A549 (cell line): Measurements from ENCODE around the gene LRRC36. TPM values are rescaled to one million over a fixed set of nuclear protein-coding genes. Genes with fewer than 3 reads are reported as not detected.
"Not testable (repeated sequence)": the region's sequence is repeated elsewhere in the genome, so short reads cannot be mapped to it uniquely, and the experiment has no call there.

Experiments
- ATAC-seq, 2 experiments: fragments of 200-7000 bp in 1 of 2; fragments of >200 bp in 1 of 2; cut with Nextera tagmentation in 1 of 2; cut with Tn5 transposase in 1 of 2; 3 replicates each; pipeline versions ENCODE4 v1.8.0 to v1.9.1; 2018 to 2020; ENCODE audit warnings: mild to moderate bottlenecking in 1 of 2, moderate library complexity in 1 of 2
- CTCF ChIA-PET: fragments of 300-600 bp; sonication (Branson Sonifier 250); formaldehyde crosslinking; extraction: SDS; loops from one replicate; lab custom pipeline; 2021; ENCODE audit warnings: antibody characterized with exemption, inconsistent platforms; lab: Yijun Ruan, JAX
- POLR2A ChIA-PET: fragments of 350-600 bp; formaldehyde crosslinking; extraction: SDS; loops from one replicate; lab custom pipeline; 2021; ENCODE audit warnings: antibody characterized with exemption, inconsistent platforms; lab: Yijun Ruan, JAX
- DNase-seq, 2 experiments: peaks; one replicate each; pipeline versions ENCODE4 v3.0.0 to v3.0.0-alpha.2; 2011 to 2016; ENCODE audit warnings: low read depth in 1 of 2, low spot score in 1 of 2
- FAIRE-seq: peaks from 2 replicates; lab custom pipeline; 2011; peaks lifted over from hg19 to GRCh38; lab: Jason Lieb, UNC
- H3K27ac ChIP-seq, 2 experiments: fragments of >200 bp; sonication (Bioruptor Twin); formaldehyde crosslinking; 3 replicates each; pipeline ENCODE4 v1.5.1; 2016 to 2017
- H3K4me1 ChIP-seq: fragments of >200 bp; sonication (Bioruptor Twin); formaldehyde crosslinking; 3 replicates; pipeline ENCODE4 v1.6.1; 2016
- H3K4me2 ChIP-seq: fragments of >200 bp; sonication (Bioruptor Twin); formaldehyde crosslinking; 3 replicates; pipeline ENCODE4 v1.6.1; 2016
- H3K4me3 ChIP-seq: fragments of >200 bp; sonication (Bioruptor Twin); formaldehyde crosslinking; 3 replicates; pipeline ENCODE4 v1.5.1; 2016
- H3K9me3 ChIP-seq: fragments of >200 bp; sonication (Bioruptor Twin); formaldehyde crosslinking; 3 replicates; pipeline ENCODE4 v1.6.1; 2016
- BCL3 ChIP-seq: fragments of >200 bp; sonication (Bioruptor Twin); formaldehyde crosslinking; IDR thresholded peaks from 3 replicates; pipeline ENCODE4 v1.6.1; 2016
- CBX2 ChIP-seq: fragments of 200-600 bp; sonication (generic); IDR thresholded peaks from 2 replicates; pipeline ENCODE4 v1.6.1; 2016; ENCODE audit warnings: low read depth, mild to moderate bottlenecking, borderline replicate concordance
- CEBPB ChIP-seq, 2 experiments: fragments of >200 bp in 1 of 2; sonication (Bioruptor Twin) in 1 of 2; formaldehyde crosslinking in 1 of 2; IDR thresholded peaks; 2 replicates each; pipeline ENCODE4 v1.6.1; 2012 to 2016
- CHD2 ChIP-seq: fragments of 150-350 bp; IDR thresholded peaks from 2 replicates; pipeline ENCODE4 v1.6.1; 2014; ENCODE audit warnings: low read length; ENCODE audit not compliant: partially characterized antibody
- CHD4 ChIP-seq: fragments of 200-600 bp; sonication (generic); IDR thresholded peaks from 2 replicates; pipeline ENCODE4 v1.6.1; 2016; ENCODE audit warnings: antibody characterized with exemption, mild to moderate bottlenecking, borderline replicate concordance
- CTCF ChIP-seq: fragments of >200 bp; sonication (Bioruptor Twin); formaldehyde crosslinking; IDR thresholded peaks from 3 replicates; pipeline ENCODE4 v1.5.1; 2016
- FOXS1 ChIP-seq: fragments of 250-450 bp; sonication (Bioruptor Pico); IDR thresholded peaks from 2 replicates; pipeline ENCODE4 v1.5.0; 2020; ENCODE audit warnings: mild to moderate bottlenecking, moderate library complexity
- HOXB13 ChIP-seq: fragments of 250-450 bp; sonication (Bioruptor Pico); IDR thresholded peaks from 2 replicates; pipeline ENCODE4 v1.5.0; 2020; ENCODE audit warnings: low read depth, mild to moderate bottlenecking, moderate library complexity
- KDM1A ChIP-seq: fragments of 200-600 bp; sonication (generic); IDR thresholded peaks from 2 replicates; pipeline ENCODE4 v1.6.1; 2016; ENCODE audit warnings: low read depth, mild to moderate bottlenecking
- MAX ChIP-seq: IDR thresholded peaks from 2 replicates; pipeline ENCODE4 v1.6.1; 2012
- MYC ChIP-seq: IDR thresholded peaks from 2 replicates; pipeline ENCODE4 v1.6.1; 2012; ENCODE audit warnings: mild to moderate bottlenecking, inconsistent platforms, low read length, improper control_type of control experiment, borderline replicate concordance
- NFE2L2 ChIP-seq: fragments of 150-350 bp; conservative IDR thresholded peaks from 2 replicates; pipeline ENCODE4 v1.6.1; 2014; ENCODE audit warnings: low read length
- RARB ChIP-seq: fragments of 250-450 bp; sonication (Bioruptor Pico); IDR thresholded peaks from 2 replicates; pipeline ENCODE4 v1.8.0; 2021; ENCODE audit warnings: mild to moderate bottlenecking, moderate library complexity
- RNF2 ChIP-seq: fragments of 200-600 bp; sonication (generic); IDR thresholded peaks from 2 replicates; pipeline ENCODE4 v1.6.1; 2016; ENCODE audit warnings: low read depth, mild to moderate bottlenecking, antibody characterized with exemption, moderate library complexity, borderline replicate concordance
- TP53 ChIP-seq: fragments of 250-450 bp; sonication (Bioruptor Pico); IDR thresholded peaks from 2 replicates; pipeline ENCODE4 v1.5.0; 2021; ENCODE audit warnings: mild to moderate bottlenecking, moderate library complexity
- ZNF302 ChIP-seq: fragments of 250-450 bp; sonication (Bioruptor Pico); IDR thresholded peaks from 2 replicates; pipeline ENCODE4 v1.9.0; 2021; ENCODE audit warnings: inconsistent platforms, mild to moderate bottlenecking, moderate library complexity
- ZSCAN20 ChIP-seq: fragments of 250-450 bp; sonication (Bioruptor Pico); IDR thresholded peaks from 2 replicates; pipeline ENCODE4 v1.8.0; 2022; ENCODE audit warnings: mild to moderate bottlenecking, moderate library complexity
- WGBS: methylation state at CpG from one replicate; pipeline ENCODE4 v1.1.6; 2017; ENCODE audit errors: missing lambda C conversion rate; 5-methylcytosine and 5-hydroxymethylcytosine counted together
- polyA plus RNA-seq, 4 experiments: library from polyadenylated mRNA; depleted of rRNA in 3 of 4; stranded (reverse); fragments of >200 nt; fragmentation: RNase III in 1 of 4; extraction: RNeasy Plus Mini Kit Qiagen cat#74134 plus additional on column Dnase treatment in 1 of 4; gene quantifications; 2 replicates in 3 of 4; 3 replicates in 1 of 4; pipeline ENCODE4 v1.2.3, GENCODE V29; 2011 to 2017
- TF ChIP-seq, protein P1 (sequence below): IDR thresholded peaks from 2 replicates; pipeline ENCODE4 v1.6.1; 2012
- TF ChIP-seq, protein P2 (sequence below): fragments of 250-450 bp; sonication (Bioruptor Pico); IDR thresholded peaks from 2 replicates; pipeline ENCODE4 v1.5.0; 2020; ENCODE audit warnings: low read depth, mild to moderate bottlenecking, moderate library complexity

LRRC36 gene
- polyA plus RNA-seq, 2 of the 4 experiments (the other 2 are of a cell fraction), result 0.48 to 0.57 TPM

DNA sequence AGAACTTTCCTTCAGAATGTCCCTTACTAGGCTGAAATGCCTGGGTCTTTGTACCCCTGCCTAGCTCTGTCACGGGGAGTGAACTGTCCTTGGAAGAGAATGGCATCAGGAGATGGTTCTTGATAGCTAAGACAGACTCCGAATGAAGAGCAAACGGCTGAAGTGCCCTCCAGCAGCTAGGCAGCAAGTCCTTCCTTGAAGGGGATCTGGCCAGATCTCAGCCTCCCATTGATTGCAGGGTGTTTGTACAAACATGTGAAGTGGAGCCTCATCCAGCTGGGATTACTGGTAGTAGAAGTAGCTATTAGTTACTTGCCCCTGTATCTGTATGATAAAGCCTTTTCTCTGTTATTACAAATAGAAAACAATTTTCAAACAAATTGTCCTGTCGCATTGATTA lies 30.9 kb downstream of the LRRC36 start (continued):
- TF ChIP-seq CTCF, result no peak

- H3K4me3 ChIP-seq, ATAC-seq, H3K4me2 ChIP-seq, H3K4me1 ChIP-seq, POLR2A ChIA-PET, DNase-seq, H3K27ac ChIP-seq, H3K9me3 ChIP-seq: not testable (repeated sequence)
- WGBS, result 84% methylated on average over 8 of the region's 8 CpGs
- CTCF ChIA-PET, result interaction anchor here (1.2 kb wide), 1 partner anchor 33 kb away, joined by 3 read pairs; the partner anchor contains the start of gene LRRC36
- peak; percentile 73 for FAIRE-seq
These were observed 33.1 kb downstream of the LRRC36 start for GRCh38 chr16:67359540-67360269.

- WGBS, result 67% methylated on average over 3 of the region's 3 CpGs
- POLR2A ChIA-PET, result no interaction called here
- no peak overlapping the region for H3K4me3 ChIP-seq
- H3K4me2 ChIP-seq, result no peak overlapping the region
- no peak overlapping the region for H3K27ac ChIP-seq
- CTCF ChIA-PET, result no interaction called here
- no peak for FAIRE-seq
- peaks cover 8% of the 10 kb centered on the region; the same call in 1 of the 3 replicates for H3K4me1 ChIP-seq
- ATAC-seq, result no peak
- DNase-seq, result no peak
- no peaks in the 10 kb centered on the region for H3K9me3 ChIP-seq
- TF ChIP-seq MAX (no peak), MYC (no peak), ZSCAN20 (CRISPR knock-in tag) (no peak), NFE2L2 (no peak), KDM1A (no peak), FOXS1 (CRISPR knock-in tag) (no peak)
These were observed 34.4 kb downstream of the LRRC36 start for GRCh38 chr16:67361038-67361437.

GRCh38 chr16:67364600-67365235 lies 38.1 kb downstream of the LRRC36 start:
- POLR2A ChIA-PET, result no interaction called here

More at GRCh38 chr16:67364600-67365235, 38.1 kb downstream of the LRRC36 start:
- ATAC-seq (no peak), FAIRE-seq (no peak), DNase-seq (no peak)
- H3K4me3 ChIP-seq, result no peak overlapping the region
- CTCF ChIA-PET, result interaction anchor here (0.6 to 1.3 kb wide), 6 partner anchors 13 to 560 kb away, joined by 3 to 6 read pairs (median 4); partner anchors contain the start of genes KCTD19 and LRRC36
- no peak overlapping the region for H3K27ac ChIP-seq
- peaks cover 8% of the 10 kb centered on the region; the same call in 1 of the 3 replicates for H3K4me1 ChIP-seq
- H3K4me2 ChIP-seq, result no peak overlapping the region
- no peaks in the 10 kb centered on the region for H3K9me3 ChIP-seq
- TF ChIP-seq ZSCAN20 (CRISPR knock-in tag) (no peak), CHD2 (no peak), CEBPB (IDR thresholded peaks at IDR 0.05) (no peak), TP53 (CRISPR knock-in tag) (no peak), KDM1A (no peak), RARB (no peak), BCL3 (no peak), MYC (no peak), HOXB13 (CRISPR knock-in tag) (no peak), CHD4 (no peak), RNF2 (no peak), CBX2 (no peak), ZNF302 (CRISPR knock-in tag) (no peak), FOXS1 (CRISPR knock-in tag) (no peak), MAX (no peak)
- TF ChIP-seq, protein P1, sequence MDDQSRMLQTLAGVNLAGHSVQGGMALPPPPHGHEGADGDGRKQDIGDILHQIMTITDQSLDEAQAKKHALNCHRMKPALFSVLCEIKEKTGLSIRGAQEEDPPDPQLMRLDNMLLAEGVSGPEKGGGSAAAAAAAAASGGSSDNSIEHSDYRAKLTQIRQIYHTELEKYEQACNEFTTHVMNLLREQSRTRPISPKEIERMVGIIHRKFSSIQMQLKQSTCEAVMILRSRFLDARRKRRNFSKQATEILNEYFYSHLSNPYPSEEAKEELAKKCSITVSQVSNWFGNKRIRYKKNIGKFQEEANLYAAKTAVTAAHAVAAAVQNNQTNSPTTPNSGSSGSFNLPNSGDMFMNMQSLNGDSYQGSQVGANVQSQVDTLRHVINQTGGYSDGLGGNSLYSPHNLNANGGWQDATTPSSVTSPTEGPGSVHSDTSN, result no peak
- TF ChIP-seq, protein P2, sequence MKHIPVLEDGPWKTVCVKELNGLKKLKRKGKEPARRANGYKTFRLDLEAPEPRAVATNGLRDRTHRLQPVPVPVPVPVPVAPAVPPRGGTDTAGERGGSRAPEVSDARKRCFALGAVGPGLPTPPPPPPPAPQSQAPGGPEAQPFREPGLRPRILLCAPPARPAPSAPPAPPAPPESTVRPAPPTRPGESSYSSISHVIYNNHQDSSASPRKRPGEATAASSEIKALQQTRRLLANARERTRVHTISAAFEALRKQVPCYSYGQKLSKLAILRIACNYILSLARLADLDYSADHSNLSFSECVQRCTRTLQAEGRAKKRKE (CRISPR knock-in tag), result no peak
- TF ChIP-seq, all 56 proteins: peak for 0
